CD4-positive, alpha-beta T cell treated with Interleukin-4 for 1 hour (primary cell): ENCODE results near the gene FAM72B.
"Not testable (repeated sequence)": the region's sequence is repeated elsewhere in the genome, so short reads cannot be mapped to it uniquely, and the experiment has no call there.

ENCODE experiments used
- DNase-seq, 2 donors: peaks; one replicate each; pipeline ENCODE4 v3.0.0-alpha.2; 2020 to 2022

Gene FAM72B

DNA sequence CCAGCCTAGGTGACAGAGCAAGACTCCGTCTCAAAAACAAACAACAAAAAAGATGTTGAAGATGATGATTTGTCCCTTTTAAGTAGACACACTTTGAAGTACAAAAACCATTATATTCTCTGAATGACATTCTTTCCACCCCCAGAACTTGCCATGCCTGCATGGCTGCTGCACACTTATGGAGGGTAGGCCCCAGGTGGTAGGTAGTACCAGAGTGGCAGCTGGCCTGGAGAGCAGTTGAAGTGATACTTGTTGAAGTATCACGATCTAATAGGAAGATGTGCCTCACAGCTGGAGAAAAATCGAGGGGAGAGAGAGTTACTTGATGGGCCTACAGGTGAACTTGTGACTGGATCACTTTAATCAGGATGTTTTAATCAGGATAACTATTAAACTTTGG is 15.6 kb upstream of the FAM72B start:
- DNase-seq: not testable (repeated sequence)

DNA sequence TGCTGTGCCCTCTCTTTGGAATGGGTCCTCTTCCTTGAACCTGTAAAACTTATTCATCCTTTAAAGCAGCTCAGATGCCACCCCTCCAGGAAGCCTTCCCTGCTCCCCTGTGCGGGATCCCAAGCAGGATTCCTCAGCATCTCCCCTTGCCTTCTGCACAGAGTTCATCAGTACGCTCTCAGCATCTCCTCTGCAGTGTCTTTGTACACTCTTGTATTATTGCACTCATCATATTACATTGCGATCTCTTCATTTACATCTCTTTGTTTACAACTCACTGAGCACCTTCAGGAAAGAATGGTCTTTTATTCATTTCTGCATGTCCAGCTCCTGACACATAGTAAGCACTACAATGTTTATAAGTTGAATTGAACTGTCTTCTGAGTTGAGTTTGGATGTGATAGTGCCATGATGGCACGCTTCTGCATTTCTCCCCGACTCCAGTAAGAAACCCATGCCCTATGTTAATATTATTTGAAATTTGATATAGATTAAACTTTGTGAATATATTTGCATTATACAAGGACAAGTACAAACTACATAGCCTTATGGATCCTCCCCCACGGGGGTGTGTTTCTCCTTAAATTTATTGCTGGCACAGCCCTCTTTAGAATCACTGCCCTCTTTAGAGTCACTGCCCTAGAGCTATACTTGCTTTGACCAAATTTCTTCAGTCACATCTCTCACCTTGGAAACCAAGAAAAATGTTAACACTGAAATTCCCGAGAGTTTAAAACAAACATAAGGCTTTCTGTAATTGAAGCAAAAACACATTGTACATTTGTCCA is 13.1 kb upstream of the FAM72B start:
- DNase-seq: not testable (repeated sequence)

DNA sequence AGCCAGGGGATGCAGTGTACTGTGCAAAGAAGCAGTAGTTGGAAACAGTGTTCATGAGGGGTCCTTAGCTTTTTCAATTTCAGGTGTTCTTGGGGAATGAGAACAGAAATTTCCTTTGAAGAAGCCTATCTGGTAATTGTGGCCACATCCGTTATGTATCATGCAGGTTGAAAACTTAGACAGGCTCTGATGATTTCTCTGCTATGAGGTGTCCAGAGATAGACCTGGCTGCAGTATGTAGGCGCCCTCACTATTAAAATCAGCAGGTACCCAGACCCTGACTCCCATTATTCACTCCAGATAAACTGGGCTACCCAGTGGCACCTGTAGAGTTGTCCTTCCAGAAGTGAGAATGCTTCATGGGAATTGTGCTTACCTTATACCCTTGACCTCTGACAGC is 8.4 kb upstream of the FAM72B start:
- DNase-seq: not testable (repeated sequence)

DNA sequence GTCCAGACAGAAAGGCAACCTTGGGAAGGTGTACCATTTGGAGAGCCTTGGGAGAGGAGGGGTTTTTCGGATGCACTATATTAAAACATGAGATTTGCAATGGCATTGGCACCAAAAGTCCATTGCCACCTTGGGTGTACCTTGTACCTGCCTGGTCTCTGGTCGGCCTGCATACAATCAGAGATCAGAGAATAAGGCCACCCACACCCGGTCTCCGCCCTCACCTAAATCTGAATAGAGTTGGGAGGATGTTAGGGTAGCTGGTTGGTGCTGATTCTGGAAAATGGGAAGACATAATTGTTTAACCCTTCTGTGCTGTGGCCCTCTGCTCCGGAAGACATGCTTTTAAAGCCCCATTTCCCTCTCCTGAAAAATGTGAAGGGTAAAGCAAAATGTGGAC is 3.8 kb upstream of the FAM72B start:
- DNase-seq: not testable (repeated sequence)

DNA sequence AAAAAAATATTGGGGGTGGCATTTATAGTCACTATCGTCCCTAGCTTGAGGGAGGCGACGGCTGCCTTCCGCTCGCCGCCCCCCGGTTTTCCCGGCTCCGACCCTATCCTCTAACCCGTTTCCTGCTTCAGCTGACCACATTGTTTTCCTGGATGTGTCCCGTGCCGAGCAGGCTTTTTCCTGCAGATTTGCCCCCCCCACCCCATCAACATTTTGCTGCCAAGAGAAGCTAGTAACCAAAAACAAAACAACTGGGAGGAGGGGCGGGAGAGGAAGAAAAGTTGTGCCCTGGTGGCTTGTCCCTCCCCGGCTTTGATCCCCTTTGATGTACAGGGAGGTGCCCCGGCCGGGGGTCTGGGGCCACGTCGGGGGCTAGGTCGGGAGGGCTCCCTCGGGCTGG is 2.1 kb upstream of the FAM72B start:
- DNase-seq: not testable (repeated sequence)

DNA sequence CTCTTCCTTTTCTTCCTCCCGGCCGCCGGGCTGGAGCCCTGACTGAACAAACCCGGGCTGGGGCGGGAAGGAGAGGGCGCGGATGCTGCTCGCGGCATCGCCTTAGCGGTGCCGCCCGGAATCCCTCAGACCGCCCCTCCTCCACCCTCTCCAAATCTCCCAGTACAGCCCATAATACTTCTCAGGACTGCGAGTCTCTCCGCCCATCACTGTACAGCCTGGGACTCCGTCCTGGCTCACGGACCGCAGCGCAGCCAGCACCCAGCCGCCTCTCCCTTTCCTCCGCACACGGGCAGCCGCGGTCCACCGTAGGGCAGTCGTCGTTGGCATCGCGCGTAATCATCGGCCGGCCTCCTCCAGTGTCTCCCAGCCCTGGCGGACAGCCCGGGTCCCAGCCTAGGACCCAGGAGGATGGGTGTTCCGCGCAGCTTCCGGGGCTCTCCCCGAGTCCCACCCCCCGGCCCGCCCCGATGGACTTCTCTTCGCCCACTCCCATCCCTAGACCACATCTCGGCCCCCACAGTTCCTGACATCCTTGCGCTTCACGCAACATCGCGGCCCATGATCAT is 1.1 kb upstream of the FAM72B start:
- DNase-seq: not testable (repeated sequence)

DNA sequence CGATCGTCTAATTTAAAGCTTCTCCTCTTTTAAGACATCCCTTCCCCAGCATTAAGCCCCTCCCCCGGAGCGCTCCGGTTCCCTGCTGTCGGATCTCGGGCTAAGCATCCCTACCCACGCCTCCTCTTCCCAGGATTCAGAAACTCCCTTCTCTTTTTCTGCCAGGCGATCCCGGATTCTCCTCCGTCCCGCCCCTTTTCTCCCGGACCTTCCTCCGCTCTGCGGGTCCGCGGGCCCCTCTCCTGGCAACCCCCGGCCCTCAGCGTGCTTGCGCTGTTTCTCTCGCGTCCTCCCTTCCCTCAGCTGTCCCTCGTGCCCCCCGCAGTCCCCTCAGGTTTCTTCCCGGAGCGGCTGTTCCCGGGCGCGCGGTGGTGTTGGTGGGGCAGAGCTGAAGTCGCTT is 273 bp downstream of the FAM72B start:
- DNase-seq: not testable (repeated sequence)

DNA sequence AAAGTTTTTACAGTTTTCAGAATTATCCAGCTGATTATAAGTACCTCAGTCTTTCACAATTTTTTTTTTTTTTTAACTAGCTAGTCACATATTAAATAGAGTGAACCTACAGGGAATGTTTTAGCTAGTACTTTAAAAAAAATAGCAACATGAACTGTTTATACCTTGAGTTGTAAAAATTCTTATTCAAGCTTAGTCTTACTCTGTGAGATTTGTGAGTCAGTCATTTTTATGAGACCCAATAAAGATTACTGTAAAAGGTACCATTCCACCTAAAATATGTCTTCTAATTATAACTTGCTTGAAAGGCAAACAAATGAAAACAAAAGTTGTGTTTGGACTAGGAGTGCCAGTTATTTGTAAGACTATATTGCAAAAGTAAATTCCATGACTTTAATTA is 5.9 kb downstream of the FAM72B start:
- DNase-seq: not testable (repeated sequence)

DNA sequence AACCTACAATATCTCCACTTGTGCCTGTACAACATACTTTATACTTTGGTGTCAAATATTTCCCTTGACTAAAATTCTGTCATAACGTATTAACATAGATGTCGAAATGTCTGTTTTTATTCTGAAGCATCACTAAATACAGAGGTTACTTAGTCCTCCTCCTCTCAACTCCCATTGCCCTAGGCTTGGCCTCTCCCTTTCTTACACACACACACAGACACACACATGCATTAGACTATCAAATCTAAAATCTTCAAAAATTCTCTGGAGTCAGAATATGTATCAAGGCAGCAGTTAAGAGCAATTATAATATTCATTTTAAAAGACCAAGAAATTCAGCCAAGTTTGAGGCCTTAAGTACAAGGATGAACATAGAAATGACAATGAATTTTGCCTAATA is 7.5 kb downstream of the FAM72B start:
- DNase-seq: not testable (repeated sequence)

DNA sequence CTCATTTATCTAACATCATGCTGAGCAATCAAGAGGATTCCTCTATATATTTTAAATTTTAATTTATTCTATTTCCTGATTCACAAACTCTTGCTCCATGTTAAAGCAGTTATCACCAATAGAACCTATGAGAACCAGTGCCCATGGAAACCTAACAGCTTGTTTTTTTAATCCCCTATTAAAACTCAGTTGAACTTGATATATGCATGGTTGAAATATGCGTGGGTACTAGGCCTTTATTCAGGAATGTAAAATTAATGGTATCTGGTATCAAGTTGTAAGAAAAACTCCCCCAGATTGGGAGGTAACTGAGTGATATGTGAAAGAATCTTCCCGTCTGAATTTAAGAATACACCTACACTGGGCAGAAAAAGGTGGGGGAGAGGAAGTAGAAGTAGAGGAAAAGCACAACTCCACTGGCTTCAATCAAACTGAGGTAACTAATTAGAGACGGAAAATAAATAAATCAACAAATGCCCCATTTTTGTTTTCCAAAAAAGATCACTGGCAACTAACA is 15.9 kb downstream of the FAM72B start:
- not testable (repeated sequence) for DNase-seq

DNA sequence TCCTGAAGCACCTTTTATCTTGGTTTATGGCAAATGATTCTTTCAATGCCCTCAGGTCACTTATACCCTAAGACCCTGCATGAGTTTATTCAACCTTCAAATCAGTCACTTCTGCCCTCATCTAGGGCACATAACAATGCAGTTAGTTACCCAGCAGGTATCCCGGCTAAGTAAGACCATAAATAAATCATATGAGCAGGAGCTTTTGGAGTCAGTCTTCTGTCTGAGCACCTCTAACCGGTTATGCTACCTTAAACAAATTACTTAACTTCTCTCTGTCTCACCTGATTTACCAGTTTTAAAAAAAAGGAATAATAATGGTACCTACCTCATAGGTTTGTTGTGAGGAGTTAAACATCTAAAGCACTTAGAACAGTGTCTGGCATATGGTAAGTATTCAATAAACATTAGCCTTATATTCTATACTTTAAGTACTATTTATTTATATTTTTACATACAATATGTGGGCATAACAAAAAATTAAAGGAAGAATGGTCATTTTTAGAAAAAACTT is 16.9 kb downstream of the FAM72B start:
- not testable (repeated sequence) for DNase-seq

DNA sequence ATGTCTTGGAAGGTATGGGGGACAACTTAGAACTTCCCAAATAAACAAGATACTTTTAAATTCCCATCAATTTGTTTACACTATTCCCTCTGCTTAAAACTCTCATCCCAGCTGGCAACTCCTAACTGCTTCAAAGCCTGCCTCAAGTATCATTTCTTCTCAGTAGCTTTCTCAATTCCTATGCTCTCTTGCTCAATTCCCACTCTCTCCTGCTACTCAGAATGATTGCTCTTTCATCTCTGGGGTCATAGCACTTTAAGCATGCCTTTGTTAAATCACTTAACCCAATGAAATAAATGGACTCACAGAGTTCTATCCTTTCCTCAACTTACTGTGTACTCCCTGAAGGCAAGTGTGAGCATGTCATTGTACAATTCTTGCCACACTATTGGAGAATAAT is 18.8 kb downstream of the FAM72B start:
- not testable (repeated sequence) for DNase-seq

DNA sequence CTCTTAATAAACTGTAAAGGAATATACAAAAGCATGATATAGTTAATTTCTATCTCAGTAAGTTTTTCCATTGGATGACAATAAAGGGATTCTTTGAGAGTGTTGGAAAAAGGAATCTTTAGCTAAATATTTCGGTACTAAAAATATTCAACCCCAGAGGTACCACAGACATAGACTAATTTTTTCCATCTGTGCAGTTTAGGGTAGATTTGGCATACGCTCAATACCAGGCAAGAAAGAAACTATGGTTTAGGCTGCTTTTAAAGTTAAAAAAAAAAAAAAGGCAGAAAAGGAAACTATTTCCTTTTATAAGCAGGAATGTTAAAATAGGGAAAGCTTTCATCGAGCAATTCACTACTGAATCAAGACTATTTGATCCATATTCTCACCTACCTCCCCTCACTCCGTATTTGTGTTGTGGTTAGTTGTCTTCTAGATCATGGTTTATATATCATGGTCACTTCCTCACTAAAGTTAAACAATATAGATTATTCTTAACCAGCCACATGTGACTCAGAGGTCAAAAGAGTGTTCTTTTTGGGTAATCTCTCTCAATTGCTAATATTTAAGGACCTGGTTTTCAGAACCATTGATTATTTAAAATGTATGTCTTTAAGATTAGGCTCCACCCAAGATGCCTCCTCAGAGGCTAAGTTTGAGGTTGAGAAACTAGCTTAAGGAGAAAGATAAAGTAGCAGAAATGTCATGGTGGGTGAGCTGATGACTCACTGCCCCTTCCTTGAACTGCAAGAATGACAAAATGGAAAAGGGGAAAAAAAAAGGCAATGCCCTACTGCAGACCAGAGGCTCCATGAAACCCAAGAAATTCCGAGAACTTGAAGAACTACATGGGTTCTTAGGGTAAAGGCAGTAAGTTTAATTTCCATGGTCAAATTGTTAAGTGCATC is 20.0 kb downstream of the FAM72B start:
- DNase-seq: not testable (repeated sequence)

DNA sequence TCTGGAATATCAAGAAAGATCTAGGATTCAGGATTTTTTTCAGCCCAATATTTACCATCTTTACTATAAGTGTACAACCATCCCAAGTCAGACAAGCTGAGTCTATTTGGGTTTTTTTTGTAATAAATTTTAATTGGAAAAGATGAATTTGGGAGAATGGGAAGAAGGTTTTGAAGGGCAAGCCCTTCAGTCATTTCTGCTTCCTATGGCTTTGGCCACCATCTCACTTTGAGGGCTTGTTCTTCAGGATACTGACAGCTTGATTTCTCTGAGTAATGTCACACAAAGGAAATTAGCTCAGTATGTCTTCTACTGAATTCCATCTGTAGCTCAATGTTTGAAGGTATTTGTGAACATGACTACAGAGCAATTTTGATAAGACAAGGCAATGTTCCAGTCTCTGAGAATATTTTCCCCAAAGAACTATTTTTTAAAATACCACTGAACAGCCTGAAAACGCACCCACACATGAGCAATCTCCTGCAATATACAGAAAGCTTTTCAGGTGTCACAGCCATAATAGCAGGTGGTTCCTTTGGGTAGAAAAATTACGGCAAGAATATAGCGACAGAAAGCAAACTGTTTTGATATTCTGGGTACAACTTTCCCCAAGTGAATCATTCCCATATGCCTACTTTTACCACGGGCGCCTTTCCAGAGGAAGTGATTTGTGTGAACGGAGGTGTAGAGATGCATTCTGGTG is 22.8 kb downstream of the FAM72B start:
- not testable (repeated sequence) for DNase-seq

DNA sequence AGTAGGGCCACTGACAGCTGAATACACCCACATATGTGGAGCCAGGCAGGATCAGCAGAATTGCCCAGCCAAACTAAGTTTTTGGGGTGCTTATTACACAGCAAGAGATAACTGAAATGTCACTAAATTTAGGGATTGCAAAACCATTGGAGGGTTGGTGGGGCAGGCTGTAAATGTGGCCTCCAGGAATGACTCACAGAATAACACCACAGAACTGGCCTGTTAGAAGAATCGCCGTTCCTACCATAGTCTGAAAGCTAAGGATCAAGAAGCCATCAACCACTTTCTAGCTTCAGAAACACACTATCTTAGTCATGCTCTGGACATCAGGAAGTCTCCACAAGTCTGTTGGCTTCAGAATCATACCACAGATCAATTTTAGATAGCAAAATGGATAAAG is 24.0 kb downstream of the FAM72B start:
- DNase-seq: not testable (repeated sequence)

DNA sequence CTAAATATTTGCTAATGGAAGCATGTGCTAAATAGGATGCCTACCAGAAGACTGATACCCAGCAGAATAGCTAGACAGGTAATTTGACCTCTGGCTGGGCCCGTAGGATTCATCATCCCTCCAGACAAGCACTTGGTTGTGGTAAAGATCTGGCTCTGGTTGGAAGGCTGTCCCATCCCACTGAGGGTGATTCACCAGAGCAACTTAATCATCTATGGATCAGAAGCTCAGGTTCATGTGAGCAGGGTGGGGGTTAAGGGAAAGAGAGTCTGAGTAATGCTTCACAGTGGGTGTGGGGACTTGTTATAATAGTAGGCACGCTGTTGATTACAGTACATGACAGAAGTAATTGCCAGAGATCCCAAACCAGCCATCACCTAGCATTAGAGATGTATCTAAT is 26.5 kb downstream of the FAM72B start:
- not testable (repeated sequence) for DNase-seq

DNA sequence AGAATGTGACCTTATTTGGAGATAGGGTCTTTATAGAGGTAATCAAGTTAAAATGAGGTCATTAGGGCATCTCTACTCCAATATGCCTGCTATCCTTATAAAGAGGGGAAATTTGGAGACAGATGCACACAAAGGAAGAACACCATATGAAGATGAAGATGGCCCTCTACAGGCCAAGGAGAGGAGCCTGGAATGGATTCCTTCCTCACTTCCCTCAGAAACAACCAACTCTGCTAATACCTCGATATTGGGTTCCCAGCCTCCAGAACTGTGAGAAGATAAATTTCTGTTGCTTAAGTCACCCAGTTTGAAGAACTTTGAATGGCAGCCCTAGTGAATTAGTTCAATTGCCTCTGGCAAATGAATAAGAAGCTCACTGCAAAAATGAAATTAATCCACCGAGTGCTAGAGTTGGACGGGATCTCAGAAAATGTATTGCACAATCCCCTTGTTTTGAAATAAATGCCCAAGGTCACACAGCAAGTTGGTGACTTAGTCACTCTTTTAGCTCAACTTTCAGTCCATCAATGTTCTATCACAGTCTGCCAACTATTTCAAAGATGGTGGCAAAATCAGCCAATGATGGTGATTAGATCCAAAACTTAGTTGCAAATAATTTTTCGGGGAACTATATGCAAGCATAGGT is 27.1 kb downstream of the FAM72B start:
- not testable (repeated sequence) for DNase-seq

DNA sequence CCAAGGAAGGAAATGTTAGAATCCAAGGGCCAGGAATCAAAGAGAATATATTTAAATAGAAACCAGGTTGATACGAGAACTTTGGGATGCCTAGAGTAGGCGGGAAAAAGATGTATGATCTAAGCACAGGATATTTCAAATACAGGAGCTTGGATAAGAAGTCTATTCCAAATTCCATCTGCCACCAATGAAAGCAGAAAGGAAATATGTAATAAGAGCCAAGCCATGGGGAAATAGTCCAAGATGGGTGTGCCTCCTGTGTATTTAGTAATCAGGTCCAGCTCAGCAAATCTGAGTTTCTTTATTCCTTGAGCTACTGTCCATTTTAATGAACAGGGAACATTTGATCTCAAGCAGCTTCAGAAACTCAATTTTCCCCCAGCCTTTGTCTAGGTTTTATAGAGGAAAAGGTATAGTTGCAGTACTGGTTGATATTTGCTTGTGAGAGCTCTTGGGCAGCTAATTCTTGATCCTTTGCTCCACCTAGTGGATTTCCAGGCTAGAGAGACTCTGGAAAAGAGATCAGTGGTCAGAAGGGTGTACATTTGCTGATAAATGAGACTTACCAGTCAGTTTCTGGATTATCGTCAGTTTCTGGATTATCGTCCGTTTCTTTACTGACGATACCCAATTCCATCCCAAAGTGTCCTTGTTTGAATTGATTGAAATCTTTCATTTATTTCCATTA is 28.3 kb downstream of the FAM72B start:
- DNase-seq: not testable (repeated sequence)

DNA sequence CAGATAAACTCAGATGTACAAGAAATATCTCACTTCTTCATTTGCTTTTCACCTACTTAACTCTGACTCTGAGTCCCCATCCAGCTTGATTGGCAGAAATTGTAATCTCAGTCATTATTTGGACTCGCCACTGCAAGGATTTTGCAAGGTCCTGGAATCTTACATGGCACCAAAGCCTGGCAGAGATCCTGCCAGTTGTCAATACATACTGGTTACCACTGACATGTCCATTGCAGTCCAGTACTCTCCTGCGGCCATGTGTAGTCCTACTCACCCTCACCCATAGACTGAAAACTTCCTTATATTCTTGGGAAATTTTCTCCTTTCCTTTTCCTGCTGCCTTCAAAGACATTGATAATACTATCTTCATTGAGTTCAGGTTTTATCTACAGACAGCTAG is 29.3 kb downstream of the FAM72B start:
- DNase-seq: not testable (repeated sequence)

DNA sequence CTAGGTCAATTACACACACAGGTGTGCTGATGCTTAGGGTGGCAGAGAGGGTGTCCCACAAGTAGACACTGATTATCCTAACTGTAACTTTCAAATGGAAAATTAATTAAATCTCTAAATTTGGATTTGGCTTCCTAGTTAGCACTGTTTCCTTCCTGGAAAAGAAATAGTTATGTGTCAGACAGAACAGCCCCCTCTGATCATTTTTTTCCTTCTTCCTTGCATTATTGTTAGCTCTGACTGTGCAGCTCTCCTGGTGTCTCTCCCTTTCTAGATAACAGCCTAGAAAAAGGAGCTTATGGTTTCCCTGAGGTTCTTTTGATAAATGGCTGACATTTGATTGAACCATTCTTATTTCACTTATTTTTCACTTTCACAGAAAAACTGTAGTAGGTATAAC is 31.4 kb downstream of the FAM72B start:
- not testable (repeated sequence) for DNase-seq

DNA sequence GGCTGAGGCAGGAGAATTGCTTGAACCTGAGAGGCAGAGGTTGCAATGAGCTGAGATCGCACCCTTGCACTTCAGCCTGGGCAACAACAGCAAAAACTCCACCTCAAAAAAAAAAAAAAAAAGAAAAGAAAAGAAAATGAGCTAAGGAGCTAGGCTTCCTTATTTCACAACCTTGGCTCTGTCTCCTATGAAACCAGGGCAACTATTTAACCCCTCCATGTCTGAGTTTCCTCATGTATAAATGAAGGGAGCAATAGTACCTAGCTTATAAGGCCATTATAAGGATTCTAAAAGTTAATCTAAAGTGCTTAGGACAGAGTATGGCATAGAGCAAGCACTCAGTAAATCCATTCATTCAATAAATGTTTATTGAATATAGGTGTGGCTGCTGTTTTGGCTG is 32.8 kb downstream of the FAM72B start:
- not testable (repeated sequence) for DNase-seq
